Measurements from ENCODE around the gene LRRC23.
A peak's percentile ranks its signal among the peaks of the same experiment; 100 is the strongest.

Gene LRRC23

DNA sequence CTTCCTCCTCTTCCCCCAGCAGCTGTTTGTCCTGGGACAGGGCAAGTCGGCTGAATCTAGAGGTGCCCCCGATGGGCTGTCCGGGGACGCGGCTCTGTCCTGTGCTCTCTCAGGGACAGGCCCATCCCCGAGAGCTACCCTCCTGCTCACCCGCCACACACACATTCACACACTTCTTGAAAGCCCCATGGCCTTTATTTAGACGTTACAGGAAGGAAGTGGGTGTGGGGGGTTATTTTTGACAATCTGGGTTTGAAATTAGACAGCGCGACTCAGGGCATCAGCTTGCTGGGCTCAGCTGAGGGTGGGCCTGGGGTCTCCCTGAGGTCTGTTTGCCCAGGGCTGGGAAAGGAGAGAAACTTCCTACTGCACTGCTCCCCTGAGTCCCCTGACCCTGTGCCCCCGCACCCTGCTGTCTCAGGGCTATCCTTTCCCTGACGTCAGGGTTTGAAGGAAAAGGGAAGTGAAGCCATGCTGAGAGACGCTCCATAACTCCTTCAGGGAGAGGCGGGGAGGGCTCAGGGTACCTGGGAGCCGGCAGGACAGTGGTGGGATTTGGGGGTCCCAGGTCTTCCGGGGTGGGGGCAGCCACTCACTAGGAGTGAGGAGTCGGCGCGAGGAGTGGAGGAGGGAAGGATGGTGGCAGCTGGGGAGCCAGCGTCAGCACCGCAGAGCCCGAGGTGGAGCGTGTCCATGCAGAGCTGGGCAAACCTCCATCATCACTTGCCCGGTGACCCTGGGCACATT lies 54.6 kb downstream of the LRRC23 start:
- DNase-seq = peak; percentile 89 to 92 (median 89)

GRCh38 chr12:6959805-6960592 lies 55.4 kb downstream of the LRRC23 start:
- DNase-seq = no peak

DNA sequence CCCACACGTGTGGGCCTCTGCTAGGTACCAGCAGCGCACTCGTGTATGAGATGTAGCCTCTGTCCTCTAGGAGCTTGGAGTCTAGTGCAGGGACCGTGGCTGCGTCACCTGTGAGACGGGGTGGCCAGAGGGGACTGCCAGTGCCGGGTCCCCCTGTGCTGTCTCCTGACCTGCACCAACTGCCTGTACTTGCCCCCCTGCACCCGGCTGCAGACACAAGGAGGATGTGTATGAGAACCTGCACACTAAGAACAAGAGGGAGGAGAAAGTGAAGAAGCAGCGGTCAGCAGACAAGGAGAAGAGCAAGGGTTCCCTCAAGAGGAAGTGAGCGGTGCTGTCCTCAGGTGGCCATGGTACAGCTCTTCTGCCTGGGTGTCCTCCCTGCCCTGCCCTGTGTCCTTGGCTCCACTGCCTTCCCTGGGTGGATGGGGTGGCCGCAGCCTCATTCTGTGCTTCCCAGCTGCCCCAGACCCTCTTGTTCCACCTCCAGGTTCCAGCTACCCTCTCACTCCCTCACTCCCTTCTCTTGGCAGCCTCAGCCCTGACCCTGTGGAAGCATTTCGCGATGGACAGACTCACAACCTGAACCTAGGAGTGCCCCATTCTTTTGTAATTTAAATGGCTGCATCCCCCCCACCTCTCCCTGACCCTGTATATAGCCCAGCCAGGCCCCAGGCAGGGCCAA lies 56.1 kb downstream of the LRRC23 start:
- DNase-seq = peak in 2 of 3 donors; percentile 45 to 48

DNA sequence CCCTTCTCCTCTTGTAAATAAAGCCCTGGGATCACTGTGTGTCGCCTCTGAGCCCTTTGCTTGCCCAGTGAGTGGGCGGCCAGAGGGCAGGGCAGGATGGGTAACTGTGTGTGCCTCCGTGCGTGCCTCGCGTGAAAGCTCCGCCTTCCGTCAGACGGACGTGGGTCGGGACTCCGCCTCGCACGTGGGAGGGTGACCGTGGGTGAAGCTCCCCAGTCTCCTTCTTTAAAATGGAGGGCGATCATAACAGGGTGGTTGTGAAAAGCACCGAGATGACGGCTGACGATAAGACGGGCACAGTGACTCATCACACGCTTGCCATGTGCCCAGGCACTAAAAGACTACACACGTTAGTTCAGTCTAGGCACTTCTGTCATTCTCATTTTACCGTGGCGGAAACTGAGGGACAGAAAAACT lies 56.7 kb downstream of the LRRC23 start:
- peak; percentile 97 to 99 (median 98) for DNase-seq

DNA sequence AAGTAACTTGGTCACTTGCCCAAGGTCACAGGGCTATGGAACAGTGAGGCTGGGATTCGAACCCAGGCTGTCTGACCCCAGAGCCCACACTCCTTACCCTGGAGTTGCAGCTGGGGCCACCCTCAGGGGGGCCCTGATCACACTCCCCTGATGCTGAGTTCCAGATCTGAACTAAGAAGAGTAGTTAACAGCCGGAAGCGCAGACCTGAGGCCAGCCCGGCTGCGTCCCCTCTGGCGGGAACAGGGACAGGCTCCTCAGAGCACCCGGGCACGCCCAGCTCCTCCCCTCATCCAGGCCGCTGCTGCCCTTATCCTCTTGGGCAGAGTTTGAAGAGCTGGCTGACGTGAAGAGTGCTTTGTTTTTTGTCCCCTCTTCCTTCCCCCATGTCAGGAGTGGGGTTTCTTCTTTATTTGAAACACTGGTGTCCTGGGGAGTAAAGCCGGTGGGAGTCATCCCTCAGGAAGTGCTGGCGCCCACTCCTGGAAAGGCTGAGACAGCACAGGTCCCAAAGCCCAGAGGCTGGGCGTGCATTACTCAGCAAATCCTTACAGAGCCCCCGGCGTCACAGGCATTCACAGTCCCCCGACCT lies 57.2 kb downstream of the LRRC23 start:
- peak; percentile 66 to 78 (median 77) for DNase-seq

DNA sequence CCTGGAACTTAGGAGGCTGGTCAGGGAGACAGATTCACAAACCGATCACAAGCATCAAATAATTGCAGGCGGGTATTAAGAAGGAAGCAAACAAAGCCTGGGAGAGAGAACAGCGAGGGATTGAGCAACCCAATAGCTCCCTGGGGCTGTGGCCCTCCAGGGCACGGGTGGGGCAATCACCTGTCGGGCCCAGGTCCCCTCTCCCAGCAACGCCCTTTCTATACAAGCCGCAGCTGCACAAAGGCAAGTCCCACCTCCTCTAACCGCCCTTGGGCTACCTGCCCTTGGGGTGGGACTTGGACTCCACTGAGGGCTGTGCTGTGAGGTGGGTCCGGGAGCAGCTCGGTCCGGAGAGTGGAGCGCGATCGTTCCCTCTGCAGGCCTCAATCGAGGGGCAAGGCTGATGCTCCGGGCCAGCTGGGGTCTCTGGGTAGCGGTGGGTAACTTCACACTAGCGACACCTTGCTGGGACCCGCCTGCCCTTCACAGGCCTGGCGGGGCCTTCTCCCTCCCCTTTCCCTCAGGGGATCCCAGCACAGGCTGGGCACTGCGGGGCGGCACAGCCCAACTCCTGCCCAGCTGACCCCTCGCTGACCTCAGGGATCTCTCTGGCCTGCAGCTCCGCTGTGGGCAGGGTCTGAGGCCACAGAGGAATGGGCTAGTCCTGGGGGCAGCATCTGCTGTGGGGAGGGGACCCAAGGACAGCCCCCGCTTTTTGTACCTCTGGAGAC lies 57.8 kb downstream of the LRRC23 start:
- no peak for DNase-seq

- DNase-seq = no peak
These were observed 58.6 kb downstream of the LRRC23 start for GRCh38 chr12:6963016-6963731.

All from suppressor macrophage treated with lipopolysaccharide for 1 hour (primary cell).